ENCODE results near the gene MT3.

DNA sequence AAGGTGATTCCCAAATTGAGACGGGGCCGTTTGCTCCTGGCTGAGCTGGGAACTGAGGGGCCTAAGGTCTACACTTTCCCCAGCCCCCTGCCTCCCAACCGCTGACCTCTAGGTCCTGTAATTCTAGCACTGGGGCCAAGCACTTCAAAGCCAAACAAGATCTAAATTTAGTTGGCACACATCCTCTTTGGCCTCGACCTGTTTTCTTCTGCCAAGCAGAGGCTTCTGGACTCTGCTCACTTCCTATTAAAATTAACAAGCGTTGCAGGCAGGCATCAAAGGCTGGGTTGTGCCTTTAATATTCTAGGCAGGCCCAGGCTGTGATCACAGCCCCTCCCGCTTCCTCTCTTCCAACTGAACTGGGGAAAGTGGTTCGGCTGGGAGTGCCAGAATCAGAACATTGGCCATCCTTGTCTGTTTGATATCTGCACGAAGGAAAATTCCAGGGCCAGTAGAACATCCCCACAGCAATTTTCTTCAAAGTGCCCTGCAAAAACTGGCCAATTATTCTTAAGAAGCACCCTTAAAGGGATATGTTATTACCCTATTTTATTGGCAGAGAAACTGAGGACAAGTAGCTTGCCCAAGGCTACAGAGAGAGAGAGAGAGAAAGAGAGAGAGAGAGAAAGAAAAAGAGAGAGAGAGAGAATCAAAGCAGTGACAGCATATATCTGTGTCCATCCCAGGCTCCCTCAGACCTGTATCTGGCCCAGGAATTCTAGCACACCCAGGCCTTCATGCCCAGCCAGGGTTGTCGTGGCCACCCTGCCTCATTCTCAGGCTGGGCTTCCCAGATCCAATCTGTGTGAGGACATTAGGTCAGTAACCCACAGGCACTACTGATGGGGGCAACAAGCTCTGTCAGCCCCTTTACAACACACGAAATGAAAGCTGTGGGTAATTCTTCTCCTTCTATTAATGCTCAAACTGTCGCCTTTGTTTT lies 37.3 kb upstream of the MT3 start:
- no peak for TF ChIP-seq POLR2A (IDR thresholded peaks at IDR 0.05; ENCODE audit: low read length)
- TF ChIP-seq GATA1 (IDR thresholded peaks at IDR 0.05; ENCODE audit: low read depth, low read length), result no peak
